ENCODE results near the gene TMEM116.
"Not testable (repeated sequence)": the region's sequence is repeated elsewhere in the genome, so short reads cannot be mapped to it uniquely, and the experiment has no call there.

The TMEM116 gene

GRCh38 chr12:112009596-112009995 lies 3.4 kb downstream of the TMEM116 start:
- not testable (repeated sequence) for DNase-seq (ENCODE audit: low read depth in 2 of 2)

GRCh38 chr12:112008918-112009317 lies 4.0 kb downstream of the TMEM116 start:
- no peak for DNase-seq (ENCODE audit: low read depth in 2 of 2)

GRCh38 chr12:112007945-112008344 lies 5.0 kb downstream of the TMEM116 start:
- no peak for DNase-seq (ENCODE audit: low read depth in 2 of 2)

DNA sequence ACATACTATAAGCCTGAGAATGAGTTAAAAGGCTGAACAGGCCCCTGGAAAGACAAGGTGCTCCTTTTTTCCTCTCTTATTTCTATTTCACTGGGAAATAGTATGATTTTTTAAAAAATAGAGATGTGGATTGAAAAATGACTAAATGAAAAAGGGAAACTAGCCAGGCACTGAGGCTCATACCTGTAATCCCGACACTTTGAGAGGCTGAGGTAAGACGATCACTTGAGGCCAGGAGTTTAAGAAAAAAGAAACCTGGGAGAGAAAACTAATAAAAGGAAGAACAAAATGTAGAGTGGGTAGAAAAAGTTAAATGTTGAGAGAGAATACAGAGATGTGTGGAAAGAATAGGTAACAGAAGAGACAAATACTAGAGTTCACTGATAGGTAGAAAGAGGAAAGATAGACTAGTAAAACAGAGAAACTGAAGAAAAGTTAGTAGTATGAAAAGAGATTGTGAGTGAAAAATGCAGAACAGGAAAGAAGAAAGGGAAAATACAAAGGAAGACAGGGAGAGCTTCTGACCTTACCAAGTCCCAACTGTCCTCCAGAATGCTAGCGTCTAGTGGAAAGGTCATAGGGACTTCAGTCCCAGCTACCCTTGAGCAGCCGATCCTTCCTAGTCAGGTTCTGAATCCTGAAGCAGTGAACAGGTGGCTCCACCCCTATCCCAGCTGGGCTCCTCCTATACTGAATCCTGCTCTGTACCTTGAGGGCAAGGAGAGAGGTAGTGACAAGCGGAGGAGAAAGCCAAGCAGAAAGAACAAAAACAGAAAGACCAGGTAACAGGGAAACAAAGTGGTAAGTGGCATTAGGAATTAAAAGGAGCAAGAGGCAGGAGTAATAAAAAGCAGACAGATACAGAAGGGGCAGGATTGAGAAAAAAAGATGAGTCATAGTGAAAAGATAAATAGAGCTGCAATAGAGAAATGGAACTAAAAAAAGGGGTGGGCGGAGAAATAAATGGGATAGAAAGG lies 7.3 kb downstream of the TMEM116 start:
- no peak for DNase-seq (ENCODE audit: low read depth in 2 of 2)

- no peak for DNase-seq (ENCODE audit: low read depth in 2 of 2)
Observed at GRCh38 chr12:112004041-112004440, 8.9 kb downstream of the TMEM116 start.

- DNase-seq (ENCODE audit: low read depth in 2 of 2): no peak
Observed at GRCh38 chr12:112001576-112001975, 11.4 kb downstream of the TMEM116 start.

- no peak for DNase-seq (ENCODE audit: low read depth in 2 of 2)
Observed at GRCh38 chr12:112000820-112001219, 12.1 kb downstream of the TMEM116 start.

DNA sequence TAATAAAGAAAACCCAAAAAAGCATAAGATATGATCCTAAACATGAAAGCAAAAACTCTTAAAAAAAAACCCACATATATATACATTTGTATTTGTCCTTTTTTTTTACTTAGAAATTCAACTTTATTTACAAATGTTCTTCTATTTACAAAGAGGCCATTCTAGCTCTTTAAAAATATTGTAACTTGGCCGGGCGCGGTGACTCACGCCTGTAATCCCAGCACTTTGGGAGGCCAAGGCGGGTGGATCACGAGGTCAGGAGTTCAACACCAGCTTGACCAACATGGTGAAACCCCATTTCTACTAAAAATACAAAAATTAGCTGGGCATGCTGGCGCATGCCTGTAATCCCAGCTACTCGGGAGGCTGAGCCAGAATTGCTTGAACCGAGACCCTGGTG lies 13.8 kb downstream of the TMEM116 start:
- DNase-seq (ENCODE audit: low read depth in 2 of 2): not testable (repeated sequence)

GRCh38 chr12:111998015-111998414 lies 14.9 kb downstream of the TMEM116 start:
- no peak for DNase-seq (ENCODE audit: low read depth in 2 of 2)

- DNase-seq (ENCODE audit: low read depth in 2 of 2): no peak
Observed at GRCh38 chr12:111997300-111997699, 15.7 kb downstream of the TMEM116 start.

DNA sequence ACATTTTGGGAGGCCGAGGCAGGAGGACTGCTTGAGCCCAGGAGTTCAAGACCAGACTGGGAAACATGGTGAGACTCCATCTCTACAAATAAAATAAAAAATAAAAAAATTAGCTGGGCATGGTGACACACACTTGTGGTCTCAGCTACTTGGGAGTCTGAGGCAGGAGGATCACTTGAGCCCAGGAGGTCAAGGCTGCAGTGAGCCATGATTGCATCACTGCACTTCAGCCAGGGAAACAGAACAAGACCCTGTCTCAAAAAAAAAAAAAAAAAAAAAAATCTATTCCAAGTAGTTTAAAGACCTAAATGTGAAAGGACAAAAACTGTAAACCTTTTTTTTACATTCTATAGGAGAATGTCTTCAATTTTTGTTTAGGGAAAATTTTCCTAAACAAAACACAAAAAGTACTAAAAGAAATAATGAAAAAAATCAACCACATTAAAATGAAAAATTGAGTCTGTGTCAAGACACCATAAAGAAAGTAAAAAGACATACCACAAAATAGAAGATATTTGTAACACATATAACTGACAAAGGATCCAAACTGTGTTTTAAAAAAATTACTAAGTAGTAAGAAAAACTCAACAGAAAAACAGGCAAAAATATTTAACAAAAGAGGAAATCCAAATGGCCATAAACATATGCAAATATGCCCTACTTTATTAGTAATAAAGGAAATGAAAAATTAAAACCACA lies 17.0 kb downstream of the TMEM116 start:
- DNase-seq (ENCODE audit: low read depth in 2 of 2): no peak

GRCh38 chr12:111994211-111995111 lies 18.5 kb downstream of the TMEM116 start:
- not testable (repeated sequence) for DNase-seq (ENCODE audit: low read depth in 2 of 2)

DNA sequence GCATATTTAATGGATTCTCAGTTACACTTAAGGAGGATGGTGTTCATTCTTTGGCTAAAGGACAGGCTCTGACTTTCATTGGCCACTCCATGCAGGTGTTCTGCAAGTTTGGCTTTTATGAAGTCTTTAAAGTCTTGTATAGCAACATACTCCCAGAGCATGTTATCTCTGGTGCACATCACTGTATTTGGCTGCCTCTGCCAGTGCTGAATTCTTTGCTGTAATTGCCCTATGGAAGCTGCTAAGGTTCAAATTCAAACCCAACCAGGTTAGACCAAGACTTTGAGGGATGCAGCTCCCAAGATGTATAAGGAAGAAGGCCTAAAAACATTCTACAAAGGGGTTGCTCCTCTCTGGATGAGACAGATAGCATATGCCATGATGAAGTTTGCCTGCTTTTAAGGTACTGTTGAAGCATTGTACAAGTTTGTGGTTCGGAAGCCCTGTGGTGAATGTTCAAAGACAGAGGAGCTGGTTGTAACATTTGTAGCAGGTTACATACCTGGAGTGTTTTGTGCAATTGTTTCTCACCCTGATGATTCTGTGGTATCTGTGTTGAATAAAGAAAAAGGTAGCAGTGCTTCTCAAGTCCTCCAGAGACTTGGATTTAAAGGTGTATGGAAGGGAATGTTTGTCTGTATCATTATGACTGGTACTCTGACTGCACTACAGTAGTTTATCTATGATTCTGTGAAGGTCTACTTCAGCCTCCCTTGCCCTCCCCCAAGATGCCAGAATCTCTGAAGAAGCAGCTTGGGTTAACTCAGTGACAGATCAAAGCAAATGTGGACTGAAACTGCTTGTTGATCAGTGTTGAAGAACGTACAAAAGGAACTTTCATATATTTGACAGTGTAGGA lies 19.4 kb downstream of the TMEM116 start:
- no peak for DNase-seq (ENCODE audit: low read depth in 2 of 2)

- no peak for DNase-seq (ENCODE audit: low read depth in 2 of 2)
Observed at GRCh38 chr12:111992464-111992863, 20.5 kb downstream of the TMEM116 start.

- DNase-seq (ENCODE audit: low read depth in 2 of 2): no peak
Observed at GRCh38 chr12:111991946-111992345, 21.0 kb downstream of the TMEM116 start.

- DNase-seq (ENCODE audit: low read depth in 2 of 2): no peak
Observed at GRCh38 chr12:111991535-111991934, 21.4 kb downstream of the TMEM116 start.

GRCh38 chr12:111984820-111985219 lies 28.1 kb downstream of the TMEM116 start:
- no peak for DNase-seq (ENCODE audit: low read depth in 2 of 2)

DNA sequence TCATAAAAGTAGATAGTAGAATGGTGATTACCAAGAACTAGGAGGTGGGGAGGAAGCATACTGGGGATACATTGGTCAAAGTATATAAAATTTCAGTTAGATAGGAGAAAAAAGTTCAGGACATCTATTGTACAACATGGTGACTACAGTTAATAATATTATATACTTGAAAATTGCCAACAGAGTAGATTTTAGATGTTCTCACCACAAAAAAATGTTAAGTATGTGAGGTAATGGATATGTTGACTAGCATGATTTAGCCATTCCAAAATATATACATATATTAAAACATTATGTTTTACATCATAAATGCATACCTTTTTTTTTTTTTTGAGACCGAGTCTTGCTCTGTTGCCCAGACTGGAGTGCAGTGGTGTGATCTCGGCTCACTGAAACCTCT lies 31.0 kb downstream of the TMEM116 start:
- no peak for DNase-seq (ENCODE audit: low read depth in 2 of 2)

DNA sequence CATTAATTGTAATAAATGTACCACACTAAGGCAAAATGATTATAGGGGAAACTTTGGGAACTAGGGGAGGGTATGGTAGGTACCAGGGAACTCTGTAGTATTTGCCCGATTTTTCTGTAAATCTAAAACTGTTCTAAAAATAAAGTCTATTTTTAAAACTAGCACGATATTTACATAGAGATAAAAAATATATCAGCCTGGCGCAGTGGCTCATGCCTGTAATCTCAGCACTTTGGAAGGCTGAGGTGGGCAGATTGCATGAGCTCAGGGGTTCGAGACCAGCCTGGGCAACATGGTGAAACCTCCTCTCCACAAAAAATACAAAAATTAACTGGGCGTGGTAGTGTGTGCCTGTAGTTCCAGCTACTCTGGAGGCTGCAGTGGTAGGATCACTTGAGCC lies 32.4 kb downstream of the TMEM116 start:
- DNase-seq (ENCODE audit: low read depth in 2 of 2): no peak

GRCh38 chr12:111978545-111978944 lies 34.4 kb downstream of the TMEM116 start:
- DNase-seq (ENCODE audit: low read depth in 2 of 2): no peak

DNA sequence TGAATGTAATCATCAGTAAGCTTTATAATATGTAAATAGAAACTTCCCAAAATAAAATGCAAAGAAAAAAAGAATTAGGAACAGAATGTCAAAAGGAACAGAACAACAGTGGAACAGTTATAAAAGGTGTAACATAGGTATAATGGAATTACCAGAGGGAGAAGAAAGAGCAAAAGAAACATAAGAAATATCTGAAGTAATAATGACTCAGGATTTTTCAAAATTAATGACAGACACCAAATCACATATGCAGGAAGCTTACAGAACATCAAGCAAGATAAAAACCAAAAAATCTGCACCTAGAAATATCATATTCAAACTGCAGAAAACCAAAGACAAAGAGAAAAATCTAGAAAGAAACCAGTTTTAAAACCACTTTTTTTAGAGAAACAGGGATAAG lies 36.1 kb downstream of the TMEM116 start:
- DNase-seq (ENCODE audit: low read depth in 2 of 2): no peak

All from stimulated activated CD4-positive, alpha-beta T cell treated with anti-CD3 and anti-CD28 coated beads, Interleukin-12 subunit alpha, Interleukin-12 subunit beta, amount 100 ng/mL, for 24 hours (primary cell).